HG03108 (cell line): Measurements from ENCODE around the gene NIPBL.
"Not testable (repeated sequence)": the region's sequence is repeated elsewhere in the genome, so short reads cannot be mapped to it uniquely, and the experiment has no call there.

Experiments
- ATAC-seq: cut with Tn5 transposase; IDR thresholded peaks from one replicate; pipeline ENCODE4 v1.9.1; 2021; ENCODE audit warnings: moderate library complexity; ENCODE audit not compliant: unreplicated experiment

The NIPBL gene

GRCh38 chr5:36944607-36945225 is 68.1 kb downstream of the NIPBL start:
- ATAC-seq: no peak

GRCh38 chr5:36945687-36946086 is 69.1 kb downstream of the NIPBL start:
- no peak for ATAC-seq

- no peak for ATAC-seq
These were observed 69.5 kb downstream of the NIPBL start for GRCh38 chr5:36946101-36946500.

GRCh38 chr5:36948041-36948440 is 71.5 kb downstream of the NIPBL start:
- no peak for ATAC-seq

- no peak for ATAC-seq
These were observed 72.1 kb downstream of the NIPBL start for GRCh38 chr5:36948650-36949049.

- no peak for ATAC-seq
These were observed 73.0 kb downstream of the NIPBL start for GRCh38 chr5:36949593-36949992.

GRCh38 chr5:36950586-36951457 is 74.3 kb downstream of the NIPBL start:
- ATAC-seq: no peak

GRCh38 chr5:36953043-36953442 is 76.5 kb downstream of the NIPBL start:
- no peak for ATAC-seq

- no peak for ATAC-seq
These were observed 81.5 kb downstream of the NIPBL start for GRCh38 chr5:36957953-36958537.

- no peak for ATAC-seq
These were observed 82.0 kb downstream of the NIPBL start for GRCh38 chr5:36958612-36959011.

GRCh38 chr5:36965179-36965578 is 88.6 kb downstream of the NIPBL start:
- no peak for ATAC-seq

- ATAC-seq: no peak
These were observed 93.3 kb downstream of the NIPBL start for GRCh38 chr5:36969700-36970395.

GRCh38 chr5:36978196-36978595 is 101.6 kb downstream of the NIPBL start:
- ATAC-seq: no peak

- ATAC-seq: no peak
These were observed 105.6 kb downstream of the NIPBL start for GRCh38 chr5:36982146-36982545.

GRCh38 chr5:36985387-36985786 is 108.8 kb downstream of the NIPBL start:
- no peak for ATAC-seq

GRCh38 chr5:36988396-36988795 is 111.8 kb downstream of the NIPBL start:
- no peak for ATAC-seq

GRCh38 chr5:36998578-36998977 is 122.0 kb downstream of the NIPBL start:
- ATAC-seq: no peak

GRCh38 chr5:37002176-37002751 is 125.7 kb downstream of the NIPBL start:
- no peak for ATAC-seq

- ATAC-seq: no peak
These were observed 128.7 kb downstream of the NIPBL start for GRCh38 chr5:37005252-37005651.

GRCh38 chr5:37005946-37006540 is 129.5 kb downstream of the NIPBL start:
- no peak for ATAC-seq

- not testable (repeated sequence) for ATAC-seq
These were observed 136.6 kb downstream of the NIPBL start for GRCh38 chr5:37013181-37013580.
